PC-9 (cell line): ENCODE results near the gene MFSD6L.

ENCODE experiments used
- CTCF ChIP-seq: fragments of 200-600 bp; sonication (generic); conservative IDR thresholded peaks from 2 replicates; pipeline ENCODE4 v1.6.1; 2017; ENCODE audit warnings: mixed run types, antibody characterized with exemption, mild to moderate bottlenecking, moderate library complexity
- EZH2 ChIP-seq: fragments of 200-600 bp; sonication (generic); IDR thresholded peaks from 2 replicates; pipeline ENCODE4 v1.8.0; 2017; ENCODE audit warnings: antibody characterized with exemption, low read depth

- TF ChIP-seq CTCF, result no peak
- TF ChIP-seq EZH2, result no peak
These were observed 526 bp upstream of the MFSD6L start for GRCh38 chr17:8799570-8800212.
